Measurements from ENCODE around the gene PAWR.
"Not testable (repeated sequence)": the region's sequence is repeated elsewhere in the genome, so short reads cannot be mapped to it uniquely, and the experiment has no call there.

Gene PAWR

GRCh38 chr12:79596719-79597350, 93.9 kb downstream of the PAWR start:
- Mint-ChIP-seq H3K27ac (no peak overlapping the region), H3K27me3 (peaks cover 1% of the 10 kb centered on the region), H3K9me3 (no peaks in the 10 kb centered on the region), H3K4me1 (no peaks in the 10 kb centered on the region), H3K4me3 (no peak overlapping the region), H3K36me3 (no peaks in the 10 kb centered on the region)

GRCh38 chr12:79595273-79595672, 95.5 kb downstream of the PAWR start:
- Mint-ChIP-seq H3K27me3 (no peaks in the 10 kb centered on the region), H3K36me3 (no peaks in the 10 kb centered on the region), H3K4me3 (no peak overlapping the region), H3K4me1 (no peaks in the 10 kb centered on the region), H3K9me3 (no peaks in the 10 kb centered on the region), H3K27ac (no peak overlapping the region)

- H3K4me3 Mint-ChIP-seq: no peak overlapping the region
- no peaks in the 10 kb centered on the region for H3K36me3 Mint-ChIP-seq
- H3K4me1 Mint-ChIP-seq: no peaks in the 10 kb centered on the region
- H3K27me3 Mint-ChIP-seq: no peaks in the 10 kb centered on the region
- H3K27ac Mint-ChIP-seq: no peak overlapping the region
- no peaks in the 10 kb centered on the region for H3K9me3 Mint-ChIP-seq
These were observed 97.9 kb downstream of the PAWR start for GRCh38 chr12:79592865-79593264.

GRCh38 chr12:79591988-79592387, 98.8 kb downstream of the PAWR start:
- no peak overlapping the region for H3K27ac Mint-ChIP-seq
- no peaks in the 10 kb centered on the region for H3K4me1 Mint-ChIP-seq
- no peaks in the 10 kb centered on the region for H3K27me3 Mint-ChIP-seq
- H3K36me3 Mint-ChIP-seq: no peaks in the 10 kb centered on the region
- no peak overlapping the region for H3K4me3 Mint-ChIP-seq
- H3K9me3 Mint-ChIP-seq: no peaks in the 10 kb centered on the region

GRCh38 chr12:79590751-79591150, 100.0 kb downstream of the PAWR start:
- no peaks in the 10 kb centered on the region for H3K36me3 Mint-ChIP-seq
- no peaks in the 10 kb centered on the region for H3K27me3 Mint-ChIP-seq
- H3K27ac Mint-ChIP-seq: no peak overlapping the region
- H3K4me3 Mint-ChIP-seq: no peak overlapping the region
- no peaks in the 10 kb centered on the region for H3K9me3 Mint-ChIP-seq
- no peaks in the 10 kb centered on the region for H3K4me1 Mint-ChIP-seq

GRCh38 chr12:79587368-79587767, 103.4 kb downstream of the PAWR start:
- Mint-ChIP-seq H3K4me3 (no peak overlapping the region), H3K27ac (no peak overlapping the region), H3K36me3 (no peaks in the 10 kb centered on the region), H3K4me1 (no peaks in the 10 kb centered on the region), H3K27me3 (no peaks in the 10 kb centered on the region), H3K9me3 (no peaks in the 10 kb centered on the region)

GRCh38 chr12:79585147-79585546, 105.6 kb downstream of the PAWR start:
- Mint-ChIP-seq H3K36me3 (no peaks in the 10 kb centered on the region), H3K4me1 (no peaks in the 10 kb centered on the region), H3K27me3 (no peaks in the 10 kb centered on the region)

GRCh38 chr12:79573820-79574219, 116.9 kb downstream of the PAWR start:
- Mint-ChIP-seq H3K4me1 (no peaks in the 10 kb centered on the region), H3K27ac (no peak overlapping the region), H3K27me3 (no peaks in the 10 kb centered on the region), H3K9me3 (peaks cover 5% of the 10 kb centered on the region), H3K36me3 (peaks cover 2% of the 10 kb centered on the region), H3K4me3 (no peak overlapping the region)

More at GRCh38 chr12:79585147-79585546, 105.6 kb downstream of the PAWR start:
- Mint-ChIP-seq H3K4me3 (no peak overlapping the region), H3K27ac (no peak overlapping the region), H3K9me3 (no peaks in the 10 kb centered on the region)

- H3K4me1 Mint-ChIP-seq: no peaks in the 10 kb centered on the region
- peaks cover 2% of the 10 kb centered on the region for H3K27me3 Mint-ChIP-seq
- peaks cover 5% of the 10 kb centered on the region for H3K9me3 Mint-ChIP-seq
- H3K4me3 Mint-ChIP-seq: no peak overlapping the region
- H3K36me3 Mint-ChIP-seq: peaks cover 2% of the 10 kb centered on the region
- no peak overlapping the region for H3K27ac Mint-ChIP-seq
These were observed 121.1 kb downstream of the PAWR start for GRCh38 chr12:79569679-79570078.

- no peak overlapping the region for H3K27ac Mint-ChIP-seq
- H3K27me3 Mint-ChIP-seq: peaks cover 2% of the 10 kb centered on the region
- no peaks in the 10 kb centered on the region for H3K9me3 Mint-ChIP-seq
- peaks cover 1% of the 10 kb centered on the region for H3K36me3 Mint-ChIP-seq
- H3K4me1 Mint-ChIP-seq: no peaks in the 10 kb centered on the region
- H3K4me3 Mint-ChIP-seq: no peak overlapping the region
These were observed 123.6 kb downstream of the PAWR start for GRCh38 chr12:79567175-79567563.

GRCh38 chr12:79566452-79567174, 124.2 kb downstream of the PAWR start:
- H3K27me3 Mint-ChIP-seq: peaks cover 2% of the 10 kb centered on the region
- H3K27ac Mint-ChIP-seq: no peak overlapping the region
- no peaks in the 10 kb centered on the region for H3K9me3 Mint-ChIP-seq
- no peak overlapping the region for H3K4me3 Mint-ChIP-seq
- no peaks in the 10 kb centered on the region for H3K4me1 Mint-ChIP-seq
- H3K36me3 Mint-ChIP-seq: peaks cover 1% of the 10 kb centered on the region

GRCh38 chr12:79564727-79565350, 125.9 kb downstream of the PAWR start:
- not testable (repeated sequence) for H3K4me3 Mint-ChIP-seq, H3K4me1 Mint-ChIP-seq, H3K27me3 Mint-ChIP-seq, H3K9me3 Mint-ChIP-seq, H3K36me3 Mint-ChIP-seq, H3K27ac Mint-ChIP-seq

GRCh38 chr12:79563021-79563740, 127.6 kb downstream of the PAWR start:
- no peaks in the 10 kb centered on the region for H3K36me3 Mint-ChIP-seq
- H3K27me3 Mint-ChIP-seq: peaks cover 2% of the 10 kb centered on the region
- no peaks in the 10 kb centered on the region for H3K4me1 Mint-ChIP-seq
- no peak overlapping the region for H3K4me3 Mint-ChIP-seq
- H3K9me3 Mint-ChIP-seq: no peaks in the 10 kb centered on the region
- H3K27ac Mint-ChIP-seq: no peak overlapping the region

- H3K9me3 Mint-ChIP-seq: no peaks in the 10 kb centered on the region
These were observed 129.2 kb downstream of the PAWR start for GRCh38 chr12:79561401-79562132.

GRCh38 chr12:79560225-79560889, 130.4 kb downstream of the PAWR start:
- Mint-ChIP-seq H3K27ac (no peak overlapping the region), H3K27me3 (no peaks in the 10 kb centered on the region), H3K36me3 (no peaks in the 10 kb centered on the region), H3K9me3 (no peaks in the 10 kb centered on the region), H3K4me1 (no peaks in the 10 kb centered on the region), H3K4me3 (no peak overlapping the region)

More at GRCh38 chr12:79561401-79562132, 129.2 kb downstream of the PAWR start:
- peaks cover 2% of the 10 kb centered on the region for H3K27me3 Mint-ChIP-seq
- no peak overlapping the region for H3K4me3 Mint-ChIP-seq
- no peak overlapping the region for H3K27ac Mint-ChIP-seq
- no peaks in the 10 kb centered on the region for H3K4me1 Mint-ChIP-seq
- no peaks in the 10 kb centered on the region for H3K36me3 Mint-ChIP-seq

Data from activated naive CD4-positive, alpha-beta T cell treated with anti-CD3 and anti-CD28 coated beads, Interleukin-2, amount 50 U/mL, for 24 hours (primary cell).